Cerebellar cortex (tissue), 1 donor: ENCODE results near the gene CKM.
"Not testable (repeated sequence)": the region's sequence is repeated elsewhere in the genome, so short reads cannot be mapped to it uniquely, and the experiment has no call there.

Experiments
- DNase-seq: peaks from one replicate; pipeline ENCODE4 v3.0.0-alpha.2; 2015; ENCODE audit warnings: low spot score

Gene CKM

GRCh38 chr19:45291834-45292233, 30.8 kb downstream of the CKM start:
- no peak for DNase-seq

GRCh38 chr19:45290381-45290931, 32.2 kb downstream of the CKM start:
- no peak for DNase-seq

GRCh38 chr19:45283443-45284033, 39.1 kb downstream of the CKM start:
- DNase-seq, result no peak

- no peak for DNase-seq
Observed at GRCh38 chr19:45280471-45280961, 42.2 kb downstream of the CKM start.

DNA sequence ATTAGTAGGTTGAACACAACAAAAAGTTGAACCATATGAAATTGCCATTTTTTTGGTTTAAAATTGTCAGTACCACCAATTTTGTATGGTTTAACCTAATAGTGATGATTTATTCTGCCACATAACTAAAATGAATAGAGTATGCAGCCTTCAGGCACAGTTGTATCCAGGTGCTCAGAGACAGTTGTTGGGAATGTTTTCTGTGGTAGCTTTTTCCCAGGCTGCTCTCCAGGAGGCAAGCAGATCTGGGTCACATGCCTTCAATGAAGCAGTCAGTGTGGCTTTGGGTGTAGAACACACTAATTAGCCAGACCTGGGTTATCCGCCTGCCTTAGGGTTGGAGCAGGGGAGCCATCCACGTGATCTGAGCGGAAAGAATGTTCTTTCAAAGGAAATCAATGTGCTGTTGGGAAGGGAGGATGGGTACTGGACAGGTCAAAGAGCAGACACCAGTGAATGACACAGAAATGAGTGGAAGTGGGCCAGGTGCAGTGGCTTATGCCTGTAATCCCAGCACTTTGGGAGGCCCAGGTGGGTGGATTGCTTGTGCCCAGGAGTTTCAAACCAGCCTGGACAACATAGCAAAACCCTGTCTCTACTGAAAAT, 43.0 kb downstream of the CKM start:
- no peak for DNase-seq

GRCh38 chr19:45278087-45278486, 44.6 kb downstream of the CKM start:
- DNase-seq, result no peak

- no peak for DNase-seq
Observed at GRCh38 chr19:45276284-45276687, 46.4 kb downstream of the CKM start.

DNA sequence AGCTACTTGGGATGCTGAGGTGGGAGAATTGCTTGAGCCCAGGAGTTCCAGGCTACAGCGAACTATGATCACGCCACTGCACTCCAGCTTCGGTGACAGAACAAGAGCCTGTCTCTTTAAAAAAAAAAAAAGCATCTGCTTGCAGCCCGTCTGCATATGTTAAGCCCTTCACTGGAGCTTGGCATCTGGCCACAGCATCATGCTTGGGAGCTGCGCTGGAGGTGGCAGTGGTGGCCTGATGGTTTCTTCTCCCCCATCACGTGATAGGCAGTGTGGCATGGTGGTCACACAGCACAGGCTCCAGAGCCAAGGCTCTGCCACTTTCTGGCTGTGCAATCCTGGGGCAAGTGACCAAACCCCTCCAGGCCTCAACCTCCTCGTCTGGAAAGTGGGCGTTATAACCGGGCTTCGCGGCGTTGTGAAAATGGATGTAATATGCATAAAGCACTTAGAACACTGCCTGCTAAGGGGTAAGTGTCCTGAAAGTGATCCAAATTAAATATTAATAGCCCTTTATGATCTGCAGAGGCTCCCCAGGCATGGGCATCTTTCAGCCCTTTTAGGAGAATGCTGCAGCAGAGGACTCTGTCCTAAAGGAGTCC, 47.2 kb downstream of the CKM start:
- peak; percentile 17 for DNase-seq

- no peak for DNase-seq
Observed at GRCh38 chr19:45273521-45273855, 49.2 kb downstream of the CKM start.

DNA sequence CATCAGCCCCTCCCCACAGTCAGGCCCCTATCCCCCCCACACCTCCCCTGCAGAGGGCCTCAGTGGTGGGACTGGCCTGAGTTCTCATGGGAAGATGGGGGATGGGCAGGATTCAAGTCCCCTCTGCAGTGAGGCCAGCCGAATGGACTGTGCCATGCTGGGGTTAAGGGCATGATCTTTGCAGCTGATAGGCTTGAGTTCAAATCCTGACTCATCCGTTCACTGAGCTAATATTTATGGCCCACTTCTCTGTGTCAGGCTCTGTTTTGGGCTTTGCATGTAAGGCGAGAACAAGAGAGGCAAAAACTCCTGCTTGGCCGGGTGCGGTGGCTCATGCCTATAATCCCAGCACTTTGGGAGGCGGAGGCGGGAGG, 51.0 kb downstream of the CKM start:
- no peak for DNase-seq

DNA sequence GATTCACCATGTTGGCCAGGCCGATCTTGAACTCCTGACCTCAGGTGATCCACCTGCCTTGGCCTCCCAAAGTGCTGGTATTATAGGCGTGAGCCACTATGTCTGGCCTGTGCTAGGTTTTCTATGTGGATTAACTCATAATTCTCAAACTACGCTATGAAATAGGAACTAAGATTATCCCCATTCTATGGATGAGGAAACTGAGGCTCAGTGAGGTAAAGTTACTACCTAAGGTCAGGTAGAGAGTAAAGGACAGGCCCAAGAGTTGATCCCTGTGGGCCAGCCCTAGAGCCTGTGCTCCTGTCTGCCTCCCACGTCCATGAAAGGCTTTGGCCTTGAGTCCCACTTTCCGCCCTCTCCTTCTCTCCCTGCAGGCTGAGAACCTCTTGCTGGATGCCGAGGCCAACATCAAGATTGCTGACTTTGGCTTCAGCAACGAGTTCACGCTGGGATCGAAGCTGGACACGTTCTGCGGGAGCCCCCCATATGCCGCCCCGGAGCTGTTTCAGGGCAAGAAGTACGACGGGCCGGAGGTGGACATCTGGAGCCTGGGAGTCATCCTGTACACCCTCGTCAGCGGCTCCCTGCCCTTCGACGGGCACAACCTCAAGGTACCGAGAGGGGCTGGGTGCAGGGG, 51.5 kb downstream of the CKM start:
- no peak for DNase-seq

DNA sequence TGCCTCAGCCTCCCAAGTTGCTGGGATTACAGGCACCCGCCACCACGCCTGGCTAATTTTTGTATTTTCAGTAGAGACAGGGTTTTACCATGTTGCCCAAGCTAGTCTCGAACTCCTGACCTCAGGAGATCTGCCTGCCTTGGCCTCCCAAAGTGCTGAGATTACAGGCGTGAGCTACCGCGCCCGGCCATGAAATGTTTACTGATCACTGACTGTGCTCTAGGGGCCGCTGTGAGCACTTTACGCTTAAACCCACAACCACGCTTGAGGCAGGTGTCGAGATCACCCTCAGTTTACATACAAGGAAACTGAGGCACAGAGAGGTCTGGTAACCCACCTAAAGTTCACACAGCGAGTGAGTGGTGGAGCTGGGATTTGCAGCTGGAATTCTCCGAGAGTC, 52.7 kb downstream of the CKM start:
- not testable (repeated sequence) for DNase-seq

DNA sequence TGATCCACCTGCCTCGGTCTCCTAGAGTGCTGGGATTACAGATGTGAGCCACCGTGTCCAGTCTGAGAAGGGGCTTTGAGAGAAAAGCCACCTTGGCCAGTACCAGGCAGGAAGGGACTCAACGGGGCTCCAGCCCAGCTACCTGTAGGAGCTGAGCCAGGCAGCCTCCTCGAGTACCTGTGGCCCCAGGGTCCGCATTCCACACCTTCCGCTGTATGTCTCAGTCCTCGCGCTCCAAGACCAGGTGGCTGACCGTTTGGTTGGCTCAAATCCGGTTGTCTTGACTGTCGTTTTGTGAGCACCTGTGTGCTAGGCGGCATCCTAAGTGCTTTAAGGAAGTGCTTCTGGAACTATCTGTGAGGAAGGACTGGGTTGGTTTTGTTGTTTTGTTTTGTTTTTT, 55.4 kb downstream of the CKM start:
- no peak for DNase-seq

- DNase-seq, result no peak
Observed at GRCh38 chr19:45265375-45265774, 57.3 kb downstream of the CKM start.

DNA sequence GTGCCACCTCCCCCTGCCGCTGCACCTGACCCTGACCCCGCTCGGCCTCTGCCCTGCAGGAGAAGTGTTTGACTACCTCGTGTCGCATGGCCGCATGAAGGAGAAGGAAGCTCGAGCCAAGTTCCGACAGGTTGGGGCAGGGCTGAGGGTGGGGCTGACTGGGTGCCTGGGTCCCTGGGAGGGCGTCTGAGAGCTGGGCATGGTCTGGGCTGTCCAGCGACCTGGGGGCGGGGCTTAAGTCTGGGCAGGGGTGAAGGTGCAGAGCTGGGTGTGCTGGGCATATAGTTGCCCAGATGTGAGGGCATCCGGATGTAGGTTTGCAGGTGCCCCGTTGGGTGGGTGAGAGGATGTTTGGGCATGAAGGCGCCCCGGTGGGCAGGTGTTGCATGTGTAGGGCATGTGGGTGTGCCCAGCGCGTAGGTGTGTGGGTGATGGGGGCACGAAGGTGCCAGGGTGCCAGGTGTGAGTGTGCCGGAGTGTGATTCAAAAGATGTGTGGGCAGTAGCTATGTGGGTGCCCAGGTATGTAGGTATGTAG, 57.8 kb downstream of the CKM start:
- no peak for DNase-seq

- no peak for DNase-seq
Observed at GRCh38 chr19:45263013-45263412, 59.7 kb downstream of the CKM start.

- no peak for DNase-seq
Observed at GRCh38 chr19:45262570-45262969, 60.1 kb downstream of the CKM start.

GRCh38 chr19:45258862-45259261, 63.8 kb downstream of the CKM start:
- DNase-seq, result no peak

DNA sequence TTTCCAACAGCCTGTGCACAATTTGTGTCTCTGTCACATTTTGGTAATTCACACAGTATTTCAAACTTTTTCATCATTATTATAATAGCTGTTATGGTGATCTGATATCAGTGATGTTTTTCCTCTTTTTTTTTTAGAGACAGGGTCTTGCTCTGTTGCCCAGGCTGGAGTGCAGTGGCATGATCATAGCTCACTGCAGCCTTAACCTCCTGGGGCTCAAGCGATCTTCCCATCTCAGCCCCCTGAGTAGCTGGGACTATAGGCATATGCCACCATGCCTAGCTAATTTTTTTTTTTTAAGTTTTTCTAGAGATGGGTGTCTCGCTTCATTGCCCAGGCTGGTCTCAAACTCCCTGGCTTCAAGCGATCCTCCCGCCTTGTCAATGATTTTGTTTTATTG, 65.8 kb downstream of the CKM start:
- no peak for DNase-seq
